Cardiac septum (tissue), 1 donor: ENCODE measurements around the gene KCNT1. TPM values are rescaled to one million over a fixed set of nuclear protein-coding genes. Genes with fewer than 3 reads are reported as not detected.

Experiments
- DNase-seq: peaks from one replicate; pipeline ENCODE4 v3.0.0-alpha.2; 2020; ENCODE audit warnings: low spot score
- intact Hi-C: fragments of 100-400 bp; cut with DNase I; formaldehyde crosslinking; loops from one replicate; pipeline ENCODE4 v1.14.0; 2022
- total RNA-seq: library from RNA; stranded (reverse); fragmentation: NEBNext Ultra II Directional; extraction: Animal tissue kit (Norgen Biotek cat#: 25700); gene quantifications from one replicate; pipeline ENCODE4 v1.2.1, GENCODE V29; 2021
- donor health status: DM: no; HTN: no; CAD: no.

Gene KCNT1
- total RNA-seq, 1 donor from 2014 or later = 1.2 TPM

- intact Hi-C loops = no loop called here
Observed at GRCh38 chr9:135788576-135789300, 86.8 kb downstream of the KCNT1 start.

DNA sequence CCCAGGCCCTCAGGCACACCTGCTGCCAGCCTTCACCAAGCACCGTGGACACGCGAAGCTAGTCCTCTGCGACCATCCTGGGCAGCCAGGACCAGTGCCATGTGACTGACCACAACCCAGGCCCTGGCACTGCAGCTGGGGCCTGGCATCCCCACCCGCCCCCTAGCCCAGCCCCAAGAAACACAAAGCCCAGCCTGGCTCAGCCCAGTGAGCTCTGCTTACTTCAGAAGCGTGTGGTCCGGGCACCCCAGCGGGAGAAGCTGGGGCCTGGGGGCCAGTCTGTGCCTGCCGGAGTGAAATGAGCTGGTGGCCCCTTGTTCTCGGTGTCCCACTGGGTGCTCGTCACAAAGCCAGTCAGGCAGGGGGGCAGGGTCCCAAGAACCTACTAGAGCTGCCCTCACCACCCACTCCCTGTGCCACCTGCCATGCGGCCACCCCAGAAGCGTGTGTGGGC is 87.9 kb downstream of the KCNT1 start:
- intact Hi-C loops = no loop called here
- no peak for DNase-seq

More at GRCh38 chr9:135788576-135789300, 86.8 kb downstream of the KCNT1 start:
- no peak for DNase-seq

DNA sequence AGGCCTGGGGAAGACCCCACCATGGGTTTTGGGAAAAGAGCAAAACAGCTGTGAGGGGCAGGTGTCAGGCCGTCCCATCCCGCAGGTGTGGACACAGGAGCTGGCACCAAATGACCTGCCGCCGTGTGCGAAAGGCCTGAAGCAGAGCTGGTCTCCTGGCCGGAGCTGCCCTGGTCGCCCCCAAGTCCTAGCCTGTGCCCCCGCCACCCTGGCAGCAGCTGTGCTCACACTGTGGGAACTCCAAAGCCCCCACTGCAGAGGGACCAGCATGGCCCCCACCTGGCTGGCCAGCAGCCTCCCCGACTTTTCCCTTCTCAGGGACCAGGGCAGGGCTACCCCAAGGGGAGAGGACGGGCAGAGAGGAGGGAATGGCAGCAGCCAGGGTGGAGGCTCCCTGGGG is 88.4 kb downstream of the KCNT1 start:
- intact Hi-C loops = no loop called here
- DNase-seq = no peak

DNA sequence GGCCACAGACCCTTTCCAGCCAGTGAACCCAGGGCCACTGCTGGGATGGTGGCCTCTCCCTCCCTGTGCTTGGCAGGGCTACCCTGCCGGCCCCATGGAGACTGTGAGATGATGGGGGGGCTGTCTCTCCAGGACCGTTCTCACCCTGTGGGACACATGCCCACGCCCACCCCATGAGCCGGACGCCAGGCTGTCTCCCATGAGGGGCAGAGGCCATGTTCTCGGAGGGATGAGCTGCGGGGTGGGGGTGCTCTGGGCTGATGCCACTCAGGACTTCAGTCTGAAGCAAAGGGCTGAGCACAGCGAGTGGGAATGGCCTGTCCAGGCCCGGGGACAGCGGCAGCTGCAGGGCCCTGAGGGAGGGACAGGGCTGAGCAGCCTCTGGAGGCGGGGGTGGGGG is 88.9 kb downstream of the KCNT1 start:
- no peak for DNase-seq
- intact Hi-C loops = no loop called here

- no peak for DNase-seq
- intact Hi-C loops = no loop called here
Observed at GRCh38 chr9:135791431-135792267, 89.7 kb downstream of the KCNT1 start.

DNA sequence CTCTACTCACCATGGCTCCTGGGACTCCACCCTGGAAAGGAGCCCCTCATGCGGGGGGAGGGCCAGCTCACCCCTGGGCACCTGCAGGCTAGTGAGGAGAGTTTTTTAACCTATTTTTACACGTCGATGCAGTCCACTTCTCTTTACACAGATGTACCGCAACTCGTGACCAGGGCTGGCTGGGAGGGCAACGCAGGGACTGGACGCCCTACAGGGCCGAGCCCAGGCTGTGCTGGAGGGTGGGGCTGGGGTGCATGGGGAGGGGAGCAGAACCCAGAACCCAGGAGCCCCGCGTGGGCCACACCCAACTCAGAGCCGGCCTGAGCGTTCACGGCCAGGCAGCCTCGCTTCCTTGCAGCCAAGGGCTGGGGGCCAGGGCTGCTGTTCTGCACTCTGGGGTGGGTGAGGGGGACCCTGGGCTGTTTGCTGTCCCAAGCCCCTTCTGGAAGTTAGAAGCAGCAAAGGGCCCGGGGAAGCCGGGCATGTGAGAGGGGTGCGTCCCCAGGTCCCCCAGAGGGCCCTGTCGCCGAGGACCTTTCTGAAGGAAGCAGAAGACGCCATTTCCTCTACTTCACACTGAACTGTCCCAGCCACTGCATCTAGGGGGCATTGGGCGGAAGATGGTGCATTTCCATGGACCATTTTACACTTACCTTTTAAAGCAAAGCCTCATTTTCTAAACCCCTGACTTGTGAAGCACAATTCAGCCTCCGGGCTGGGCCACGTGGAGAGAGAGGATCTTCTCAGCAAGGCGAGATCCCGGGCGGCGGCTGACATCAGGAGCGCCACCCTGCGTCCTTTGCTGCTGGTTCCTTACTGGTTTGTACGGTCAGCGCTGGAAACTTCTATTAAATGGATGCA is 90.5 kb downstream of the KCNT1 start:
- intact Hi-C loops = no loop called here
- DNase-seq = no peak

- intact Hi-C loops = no loop called here
- no peak for DNase-seq
Observed at GRCh38 chr9:135793221-135794056, 91.5 kb downstream of the KCNT1 start.

- no peak for DNase-seq
- intact Hi-C loops = no loop called here
Observed at GRCh38 chr9:135794057-135794335, 92.0 kb downstream of the KCNT1 start.

DNA sequence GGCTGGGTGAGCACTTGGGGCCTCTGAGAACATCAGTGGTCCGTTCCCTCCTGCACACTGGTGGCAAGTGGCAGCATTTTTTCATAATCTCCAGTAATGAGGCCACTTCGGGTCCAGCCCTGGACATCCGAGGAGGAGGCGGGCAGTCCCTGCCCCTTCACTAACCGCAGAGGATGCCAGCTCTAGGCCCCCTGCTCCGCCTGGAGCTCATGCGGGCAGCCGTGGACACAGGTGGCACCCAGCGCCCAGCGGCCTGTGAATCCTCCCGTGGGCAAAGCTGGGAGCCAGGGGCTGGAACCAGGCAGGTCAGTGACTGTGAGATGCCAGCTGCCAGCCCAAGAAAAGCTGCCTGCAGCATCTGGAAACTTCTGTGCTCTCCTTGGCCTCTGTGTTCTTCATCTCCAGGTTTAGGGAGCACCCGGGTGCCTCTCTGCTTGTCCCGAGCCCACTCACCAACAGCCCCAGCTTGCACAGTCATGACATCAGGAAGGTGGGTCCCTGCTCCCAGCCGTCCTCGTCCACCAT is 92.4 kb downstream of the KCNT1 start:
- intact Hi-C loops = no loop called here
- no peak for DNase-seq

GRCh38 chr9:135795391-135795790 is 93.4 kb downstream of the KCNT1 start:
- intact Hi-C loops = no loop called here
- DNase-seq = no peak

- intact Hi-C loops = no loop called here
- DNase-seq = no peak
Observed at GRCh38 chr9:135796784-135797485, 95.0 kb downstream of the KCNT1 start.

DNA sequence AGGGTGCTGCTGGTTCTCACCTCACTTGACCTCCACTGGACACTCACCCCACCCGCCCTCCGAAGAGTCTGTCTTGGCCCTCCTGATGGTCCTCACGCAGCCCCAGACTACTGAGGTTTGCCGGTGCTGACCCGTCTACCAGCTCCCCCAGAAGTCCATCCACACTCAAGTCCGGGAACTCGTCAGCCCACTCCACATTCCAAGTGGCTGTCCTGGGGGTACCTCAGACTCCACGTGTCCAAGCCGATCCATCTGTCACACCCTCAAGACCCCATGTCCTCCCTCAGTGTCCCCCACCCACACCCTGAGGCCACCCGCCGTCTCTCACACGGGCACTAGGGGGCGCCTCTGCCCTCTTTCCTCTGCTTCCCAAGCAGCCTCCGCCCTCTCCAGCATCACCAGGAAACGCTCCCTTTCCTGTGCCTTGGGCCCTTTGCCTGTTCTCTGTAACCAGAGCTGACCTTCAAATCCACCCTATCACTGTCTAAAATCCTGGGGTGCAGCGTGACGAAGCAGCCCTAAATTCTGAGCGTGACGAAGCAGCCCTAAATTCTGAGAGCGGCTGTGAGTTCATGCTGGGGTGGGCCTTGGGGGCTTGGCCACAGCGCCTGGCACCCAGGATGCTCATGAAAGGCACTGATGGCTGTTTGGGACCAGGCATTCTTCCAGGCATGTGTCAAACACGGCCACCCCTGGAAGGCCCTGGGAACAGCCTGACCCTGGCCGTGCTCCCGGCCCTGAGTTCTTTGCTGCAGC is 95.7 kb downstream of the KCNT1 start:
- intact Hi-C loops = no loop called here
- DNase-seq = no peak

- DNase-seq = no peak
- intact Hi-C loops = no loop called here
Observed at GRCh38 chr9:135798263-135798585, 96.2 kb downstream of the KCNT1 start.

- intact Hi-C loops = no loop called here
- no peak for DNase-seq
Observed at GRCh38 chr9:135799261-135799660, 97.3 kb downstream of the KCNT1 start.

DNA sequence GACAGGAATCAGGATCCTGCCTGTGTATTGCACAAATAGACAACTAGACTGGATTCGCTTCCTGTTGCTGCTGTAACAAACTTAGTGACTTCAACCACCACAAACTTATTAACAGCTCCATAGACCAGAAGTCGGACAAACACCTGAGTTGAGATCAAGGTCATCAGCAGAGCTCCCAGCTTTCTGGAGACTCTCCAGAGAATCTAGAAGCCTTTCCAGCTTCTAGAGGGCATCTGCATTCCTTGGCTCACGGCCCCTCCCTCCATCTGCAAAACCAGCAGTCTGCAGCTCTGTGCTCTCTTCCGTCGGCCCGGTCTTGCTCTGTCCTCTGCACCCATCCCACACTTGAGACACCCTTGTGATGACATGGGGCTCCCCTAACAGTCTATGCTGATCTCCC is 99.1 kb downstream of the KCNT1 start:
- DNase-seq = no peak
- intact Hi-C loops = no loop called here

DNA sequence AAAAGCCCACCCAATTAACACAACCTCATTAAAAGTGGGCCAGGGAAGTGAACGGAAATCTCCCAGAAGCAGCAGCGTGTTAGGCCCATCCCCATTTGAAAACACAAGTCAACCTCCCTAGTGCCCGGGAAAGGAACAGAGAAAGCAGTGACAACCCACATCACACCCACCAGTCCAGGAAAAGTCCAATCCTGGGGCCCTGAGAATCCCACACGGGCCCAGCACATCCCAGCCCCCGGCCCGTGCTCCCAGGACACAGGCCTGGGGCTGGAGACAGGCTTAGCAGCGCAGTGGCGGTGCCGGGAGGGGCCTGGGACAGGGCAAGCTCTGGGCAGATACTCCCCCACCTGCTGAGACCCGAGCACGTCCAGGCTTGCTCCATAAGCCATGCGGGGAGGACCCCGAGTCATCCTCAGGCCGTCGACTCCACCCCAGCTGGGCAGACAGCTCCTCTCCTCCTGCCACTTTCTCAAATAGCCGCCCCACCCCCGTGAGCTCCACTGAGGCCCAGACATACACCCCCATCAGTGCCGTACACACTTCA is 101.0 kb downstream of the KCNT1 start:
- intact Hi-C loops = no loop called here
- no peak for DNase-seq

GRCh38 chr9:135803441-135803840 is 101.5 kb downstream of the KCNT1 start:
- DNase-seq = no peak
- intact Hi-C loops = no loop called here
